ENCODE data around the gene LRIG3. TPM values are rescaled to one million over a fixed set of nuclear protein-coding genes. Genes with fewer than 3 reads are reported as not detected.

LRIG3 gene
- total and polyA plus RNA-seq, 12 donors: 1.8 to 8.5 (median 6.4) TPM

- 89 to 91% methylated on average over 3 of the region's 3 CpGs for WGBS, 2 donors
- Histone ChIP-seq H3K27ac (no peak overlapping the region), H3K4me1 (peaks cover 0 to 12% (median 6%) of the 10 kb centered on the region in 9 donors), H3K9me3 (no peaks in the 10 kb centered on the region), H3K36me3 (peaks cover 0 to 100% (median 52%) of the 10 kb centered on the region in 9 donors), H3K4me3 (no peak overlapping the region), H3K27me3 (no peaks in the 10 kb centered on the region)
- DNase-seq (no peak), ATAC-seq (no peak)
- no peak for TF ChIP-seq CTCF (IDR thresholded peaks at IDR 0.05)
- intact Hi-C loops (cut with DNase I): no loop called here
These were observed 36.5 kb downstream of the LRIG3 start for GRCh38 chr12:58883576-58884334.

GRCh38 chr12:58882826-58883225 lies 37.5 kb downstream of the LRIG3 start:
- Histone ChIP-seq H3K27me3 (no peaks in the 10 kb centered on the region), H3K9me3 (no peaks in the 10 kb centered on the region), H3K4me1 (peaks cover 0 to 4% (median under 1%) of the 10 kb centered on the region in 9 donors), H3K27ac (no peak overlapping the region), H3K36me3 (peaks cover 0 to 100% (median 57%) of the 10 kb centered on the region in 9 donors), H3K4me3 (no peak overlapping the region)
- intact Hi-C loops (cut with DNase I): no loop called here
- DNase-seq: no peak
- no peak for ATAC-seq
- 95 to 97% methylated on average over 2 of the region's 2 CpGs for WGBS, 2 donors
- TF ChIP-seq CTCF (IDR thresholded peaks at IDR 0.05): no peak

GRCh38 chr12:58881816-58882215 lies 38.5 kb downstream of the LRIG3 start:
- 73 to 82% methylated on average over 4 of the region's 4 CpGs for WGBS, 2 donors
- Histone ChIP-seq H3K9me3 (no peaks in the 10 kb centered on the region), H3K4me1 (peaks cover 0 to 4% (median 0%) of the 10 kb centered on the region in 9 donors), H3K27me3 (no peaks in the 10 kb centered on the region), H3K4me3 (no peak overlapping the region), H3K27ac (no peak overlapping the region), H3K36me3 (peaks cover 0 to 100% (median 55%) of the 10 kb centered on the region in 9 donors)
- no peak for ATAC-seq
- DNase-seq: no peak
- TF ChIP-seq CTCF (IDR thresholded peaks at IDR 0.05): no peak
- intact Hi-C loops (cut with DNase I): no loop called here

- H3K36me3 ChIP-seq: peaks cover 0 to 100% (median 58%) of the 10 kb centered on the region in 9 donors
- H3K4me1 ChIP-seq: peaks cover 0 to 4% (median 0%) of the 10 kb centered on the region in 9 donors
- ATAC-seq: no peak
- WGBS, 2 donors: 88 to 90% methylated on average over 7 of the region's 7 CpGs
- H3K4me3 ChIP-seq: no peak overlapping the region
- H3K27ac ChIP-seq: no peak overlapping the region
- TF ChIP-seq CTCF (IDR thresholded peaks at IDR 0.05): no peak
- H3K9me3 ChIP-seq: no peaks in the 10 kb centered on the region
- no peak for DNase-seq
- intact Hi-C loops (cut with DNase I): no loop called here
- no peaks in the 10 kb centered on the region for H3K27me3 ChIP-seq
These were observed 39.7 kb downstream of the LRIG3 start for GRCh38 chr12:58880639-58881038.

Measured in heart right ventricle (tissue), 16 donors.